ENCODE data around the gene PRSS27. TPM values are rescaled to one million over a fixed set of nuclear protein-coding genes. Genes with fewer than 3 reads are reported as not detected.

PRSS27 gene
- total and polyA plus RNA-seq, 2 of the 4 experiments (the other 2 are of a cell fraction) = under 0.01 to 0.58 TPM

- Histone ChIP-seq H3K14ac (replicated peaks; ENCODE audit: low read depth, low read length) (no peak overlapping the region), H2AK5ac (ENCODE audit: low read depth, low read length) (no peak overlapping the region), H3K4me2 (ENCODE audit: low read depth, low read length) (no peak overlapping the region), H3K56ac (ENCODE audit: extremely low read depth, insufficient read depth, low read length) (no peak overlapping the region), H3K9me1 (ENCODE audit: insufficient read depth, low read length) (peaks cover 10% of the 10 kb centered on the region), H2BK5ac (ENCODE audit: low read depth, low read length, poor library complexity, severe bottlenecking) (no peak overlapping the region), H4K8ac (ENCODE audit: low read depth in 2 of 2, low read length in 2 of 2) (no peak overlapping the region), H2BK120ac (ENCODE audit: low read depth, low read length) (no peak overlapping the region), H3K18ac (ENCODE audit: low read depth, low read length) (no peak overlapping the region), H2BK20ac (ENCODE audit: low read depth, low read length) (no peak overlapping the region), H3K9ac (ENCODE audit: low read depth, low read length) (no peak overlapping the region), H3K27ac (ENCODE audit: insufficient read depth, low read length) (no peak overlapping the region), H3K36me3 (ENCODE audit: control insufficient read depth, insufficient read depth, low read length) (peaks cover 8% of the 10 kb centered on the region; the same call in 1 of the 2 replicates), H3K79me1 (ENCODE audit: low read depth in 1 of 2, low read length in 2 of 2) (peaks cover 10 to 50% of the 10 kb centered on the region in 2 experiments), H4K91ac (ENCODE audit: insufficient read depth, low read depth, low read length) (no peak overlapping the region), H3K4me3 (ENCODE audit: insufficient read depth, low read depth, low read length) (no peak overlapping the region), H3K4ac (ENCODE audit: low read depth, low read length) (no peak overlapping the region), H3K9me3 (ENCODE audit: control insufficient read depth, insufficient read depth, low read length) (no peaks in the 10 kb centered on the region), H4K5ac (ENCODE audit: low read depth, low read length) (no peak overlapping the region), H3K4me1 (ENCODE audit: control insufficient read depth, insufficient read depth, low read length) (peaks cover 6% of the 10 kb centered on the region; the same call in 1 of the 2 replicates), H3K27me3 (ENCODE audit: control insufficient read depth, insufficient read depth, low read length) (no peaks in the 10 kb centered on the region), H4K20me1 (ENCODE audit: insufficient read depth, low read length) (peaks cover 52% of the 10 kb centered on the region), H3K23ac (ENCODE audit: low read depth, low read length) (no peak overlapping the region), H2BK15ac (ENCODE audit: low read depth, low read length) (no peak overlapping the region), H2AK9ac (replicated peaks; ENCODE audit: low read depth, low read length, poor library complexity) (peak overlapping the region; percentile 15), H2AFZ (replicated peaks; ENCODE audit: low read length, poor library complexity) (peak overlapping the region; percentile 23)
- CTCF ChIA-PET = no interaction called here
- intact Hi-C loops (cut with micrococcal nuclease) = no loop called here
- POLR2A ChIA-PET (ENCODE audit: unreplicated experiment) = no interaction called here
- BruUV-seq (replicated peaks) = no TSS peak
- WGBS, 2 experiments (ENCODE audit: extremely low coverage in 2 of 2, insufficient read length in 1 of 2) = 78% methylated on average over 16 of the region's 29 CpGs; no CpG with 5 or more reads in 1 of the 2 experiments
- DNase-seq (no peak), ATAC-seq (ENCODE audit: low read depth) (no peak)
- in situ Hi-C loops (cut with MboI; ENCODE audit: low sequenced_read_pairs) = no loop called here
- dilution Hi-C loops (cut with HindIII; ENCODE audit: low sequenced_read_pairs, unreplicated experiment) = no loop called here
- TF ChIP-seq RAD21 (IDR thresholded peaks at IDR 0.05; ENCODE audit: low read length) (no peak), SMC3 (IDR thresholded peaks at IDR 0.05; ENCODE audit: low read depth, low read length) (no peak), RCOR1 (IDR thresholded peaks at IDR 0.05; ENCODE audit: insufficient replicate concordance, low read length) (no peak), POLR2A (IDR thresholded peaks at IDR 0.05; ENCODE audit: low read depth, low read length) (no peak), USF2 (IDR thresholded peaks at IDR 0.05; ENCODE audit: low read depth, low read length) (no peak), BHLHE40 (IDR thresholded peaks at IDR 0.05; ENCODE audit: low read depth, low read length) (no peak), MAFK (IDR thresholded peaks at IDR 0.05; ENCODE audit: low read depth, low read length) (no peak), CTCF (conservative IDR thresholded peaks at IDR 0.05; ENCODE audit: low read depth, low read length) (no peak), CHD1 (IDR thresholded peaks at IDR 0.05; ENCODE audit: low read depth, low read length) (no peak), MXI1 (IDR thresholded peaks at IDR 0.05; ENCODE audit: borderline replicate concordance, low read depth, low read length) (no peak), NFE2L2 (IDR thresholded peaks at IDR 0.05; ENCODE audit: low read depth, low read length) (no peak), MAZ (IDR thresholded peaks at IDR 0.05; ENCODE audit: borderline replicate concordance, low read depth, low read length) (no peak), RFX5 (IDR thresholded peaks at IDR 0.05; ENCODE audit: low read depth, low read length) (no peak), CEBPB (IDR thresholded peaks at IDR 0.05; ENCODE audit: low read depth, low read length) (no peak)
- TF ChIP-seq, protein P1, sequence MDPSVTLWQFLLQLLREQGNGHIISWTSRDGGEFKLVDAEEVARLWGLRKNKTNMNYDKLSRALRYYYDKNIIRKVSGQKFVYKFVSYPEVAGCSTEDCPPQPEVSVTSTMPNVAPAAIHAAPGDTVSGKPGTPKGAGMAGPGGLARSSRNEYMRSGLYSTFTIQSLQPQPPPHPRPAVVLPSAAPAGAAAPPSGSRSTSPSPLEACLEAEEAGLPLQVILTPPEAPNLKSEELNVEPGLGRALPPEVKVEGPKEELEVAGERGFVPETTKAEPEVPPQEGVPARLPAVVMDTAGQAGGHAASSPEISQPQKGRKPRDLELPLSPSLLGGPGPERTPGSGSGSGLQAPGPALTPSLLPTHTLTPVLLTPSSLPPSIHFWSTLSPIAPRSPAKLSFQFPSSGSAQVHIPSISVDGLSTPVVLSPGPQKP (IDR thresholded peaks at IDR 0.05; ENCODE audit: borderline replicate concordance, low read depth, low read length) = no peak
Measured at GRCh38 chr16:2691491-2692248, 28.4 kb downstream of the PRSS27 start.
